Neutrophil (primary cell): ENCODE data around the gene ARHGEF4.
"Not testable (repeated sequence)": the region's sequence is repeated elsewhere in the genome, so short reads cannot be mapped to it uniquely, and the experiment has no call there.

Source experiments
- H3K27ac ChIP-seq: fragments of 200-600 bp; sonication (generic); 2 replicates; pipeline ENCODE4 v1.5.1; 2016; ENCODE audit warnings: mild to moderate bottlenecking, moderate library complexity
- H3K27me3 ChIP-seq: fragments of 200-600 bp; sonication (generic); 2 replicates; pipeline ENCODE4 v1.6.0; 2016; ENCODE audit warnings: mild to moderate bottlenecking
- H3K36me3 ChIP-seq: fragments of 200-600 bp; sonication (generic); 2 replicates; pipeline ENCODE4 v1.5.1; 2017
- H3K4me1 ChIP-seq, 2 experiments: fragments of 200-600 bp in 1 of 2; sonication (generic) in 1 of 2; 1 replicate in 1 of 2; 2 replicates in 1 of 2; pipeline versions ENCODE4 v1.5.1 to v1.6.1; 2013 to 2016; ENCODE audit warnings: low read depth in 1 of 2, low read length in 1 of 2, mild to moderate bottlenecking in 1 of 2, moderate library complexity in 1 of 2; ENCODE audit not compliant: control insufficient read depth in 1 of 2, insufficient read depth in 1 of 2
- H3K4me3 ChIP-seq, 2 experiments: fragments of 200-600 bp in 1 of 2; sonication (generic) in 1 of 2; 1 replicate in 1 of 2; 2 replicates in 1 of 2; pipeline ENCODE4 v1.5.1; 2013 to 2016; ENCODE audit warnings: low read depth in 1 of 2, low read length in 1 of 2, mild to moderate bottlenecking in 1 of 2, moderate library complexity in 1 of 2
- H3K9me3 ChIP-seq: fragments of 200-600 bp; sonication (generic); 2 replicates; pipeline ENCODE4 v1.5.1; 2016
- TF ChIP-seq, protein P1 (sequence below): fragments of 200-600 bp; sonication (generic); IDR thresholded peaks from 2 replicates; pipeline ENCODE4 v1.5.1; 2016; ENCODE audit warnings: antibody characterized with exemption

Gene ARHGEF4

DNA sequence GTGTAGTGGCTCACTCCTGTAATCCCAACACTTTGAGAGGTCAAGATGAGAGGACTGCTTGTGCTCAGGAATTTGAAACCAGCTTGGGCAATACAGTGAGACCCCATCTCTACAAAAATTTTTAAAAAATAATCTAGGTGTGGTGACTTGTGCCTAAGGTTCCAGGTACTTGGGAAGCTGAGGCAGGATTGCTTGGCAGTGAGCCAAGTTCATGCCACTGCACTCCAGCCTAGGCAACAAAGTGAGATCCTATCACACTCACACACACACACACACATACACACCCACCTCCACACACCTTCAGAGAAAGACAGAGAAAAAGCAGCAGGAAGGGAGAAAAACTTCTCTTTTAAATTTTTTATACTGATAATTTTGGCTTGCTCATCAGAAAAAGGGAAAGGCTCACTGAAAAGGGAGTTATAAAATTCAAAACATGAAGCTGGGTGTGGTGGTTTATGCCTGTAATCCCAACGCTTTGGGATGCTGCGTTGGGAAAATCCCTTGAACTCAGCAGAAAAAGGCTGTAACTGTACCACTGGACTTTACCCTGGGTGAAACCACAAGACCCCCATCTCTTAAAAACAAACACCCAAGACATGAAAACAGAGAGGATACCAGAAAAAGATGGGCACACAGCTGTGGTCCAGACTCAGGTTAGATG, 230.9 kb downstream of the ARHGEF4 start:
- TF ChIP-seq, protein P1, sequence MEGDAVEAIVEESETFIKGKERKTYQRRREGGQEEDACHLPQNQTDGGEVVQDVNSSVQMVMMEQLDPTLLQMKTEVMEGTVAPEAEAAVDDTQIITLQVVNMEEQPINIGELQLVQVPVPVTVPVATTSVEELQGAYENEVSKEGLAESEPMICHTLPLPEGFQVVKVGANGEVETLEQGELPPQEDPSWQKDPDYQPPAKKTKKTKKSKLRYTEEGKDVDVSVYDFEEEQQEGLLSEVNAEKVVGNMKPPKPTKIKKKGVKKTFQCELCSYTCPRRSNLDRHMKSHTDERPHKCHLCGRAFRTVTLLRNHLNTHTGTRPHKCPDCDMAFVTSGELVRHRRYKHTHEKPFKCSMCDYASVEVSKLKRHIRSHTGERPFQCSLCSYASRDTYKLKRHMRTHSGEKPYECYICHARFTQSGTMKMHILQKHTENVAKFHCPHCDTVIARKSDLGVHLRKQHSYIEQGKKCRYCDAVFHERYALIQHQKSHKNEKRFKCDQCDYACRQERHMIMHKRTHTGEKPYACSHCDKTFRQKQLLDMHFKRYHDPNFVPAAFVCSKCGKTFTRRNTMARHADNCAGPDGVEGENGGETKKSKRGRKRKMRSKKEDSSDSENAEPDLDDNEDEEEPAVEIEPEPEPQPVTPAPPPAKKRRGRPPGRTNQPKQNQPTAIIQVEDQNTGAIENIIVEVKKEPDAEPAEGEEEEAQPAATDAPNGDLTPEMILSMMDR, result no peak
- peaks cover 65% of the 10 kb centered on the region for H3K36me3 ChIP-seq
- H3K4me3 ChIP-seq, result no peak overlapping the region
- no peaks in the 10 kb centered on the region for H3K4me1 ChIP-seq
- no peaks in the 10 kb centered on the region for H3K9me3 ChIP-seq
- no peak overlapping the region for H3K27ac ChIP-seq
- no peaks in the 10 kb centered on the region for H3K27me3 ChIP-seq

DNA sequence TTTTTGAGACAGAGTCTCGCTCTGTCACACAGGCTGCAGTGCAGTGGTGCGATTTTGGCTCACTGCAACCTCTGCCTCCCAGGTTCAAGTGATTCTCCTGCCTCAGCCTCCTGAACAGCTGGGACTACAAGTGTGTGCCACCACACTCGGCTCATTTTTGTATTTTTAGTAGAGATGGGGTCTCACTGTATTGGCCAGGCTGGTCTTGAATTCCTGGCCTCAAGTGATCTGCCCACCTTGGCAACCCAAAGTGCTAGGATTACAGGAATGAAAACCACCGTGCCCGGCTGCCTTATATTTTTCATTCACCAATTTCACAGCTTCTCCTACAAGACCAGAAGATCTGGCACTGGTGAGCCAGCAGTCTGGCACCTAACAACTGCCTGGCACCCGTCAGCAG, 231.5 kb downstream of the ARHGEF4 start:
- not testable (repeated sequence) for H3K4me3 ChIP-seq, H3K4me1 ChIP-seq, H3K27ac ChIP-seq, H3K9me3 ChIP-seq, H3K27me3 ChIP-seq
- H3K36me3 ChIP-seq, result peaks cover 67% of the 10 kb centered on the region

DNA sequence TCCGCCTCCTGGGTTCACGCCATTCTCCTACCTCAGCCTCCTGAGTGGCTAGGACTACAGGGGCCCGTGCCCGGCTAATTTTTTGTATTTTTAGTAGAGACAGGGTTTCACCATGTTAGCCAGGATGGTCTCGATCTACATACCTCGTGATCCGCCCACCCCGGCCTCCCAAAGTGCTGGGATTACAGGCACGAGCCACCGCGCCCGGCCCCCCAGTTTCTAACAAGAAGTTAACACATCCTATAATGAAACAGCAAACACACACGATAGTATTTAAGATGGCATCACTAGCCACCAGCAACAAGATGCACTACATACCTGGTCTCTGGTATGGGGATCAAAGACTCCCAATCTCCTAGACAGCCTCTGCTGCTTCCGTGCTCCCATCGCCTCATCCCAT, 238.9 kb downstream of the ARHGEF4 start:
- H3K9me3 ChIP-seq, H3K27ac ChIP-seq, H3K27me3 ChIP-seq, H3K4me3 ChIP-seq, H3K4me1 ChIP-seq: not testable (repeated sequence)
- H3K36me3 ChIP-seq, result peaks cover 91% of the 10 kb centered on the region

DNA sequence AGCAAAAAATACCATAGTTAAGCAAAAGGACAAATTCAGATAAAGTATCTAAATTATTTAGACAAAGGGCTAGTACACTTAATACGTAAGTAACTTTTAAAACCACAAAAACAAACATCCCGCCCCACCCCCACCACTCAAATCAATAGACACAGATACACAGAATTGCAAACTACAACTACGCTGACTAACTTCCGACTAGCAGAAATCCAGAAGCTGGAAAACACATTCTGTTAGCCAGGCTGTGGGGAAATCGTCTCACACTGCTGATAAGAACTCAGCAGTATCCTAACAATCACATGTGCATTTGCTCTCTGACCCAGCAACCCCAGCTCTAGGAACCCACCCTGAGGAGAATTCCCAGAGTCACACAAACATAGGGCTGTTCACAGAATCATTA, 240.0 kb downstream of the ARHGEF4 start:
- Histone ChIP-seq H3K27me3 (no peaks in the 10 kb centered on the region), H3K4me3 (no peak overlapping the region), H3K9me3 (no peaks in the 10 kb centered on the region), H3K27ac (no peak overlapping the region), H3K36me3 (peaks cover 91% of the 10 kb centered on the region), H3K4me1 (no peaks in the 10 kb centered on the region)
- TF ChIP-seq, protein P1, result no peak

DNA sequence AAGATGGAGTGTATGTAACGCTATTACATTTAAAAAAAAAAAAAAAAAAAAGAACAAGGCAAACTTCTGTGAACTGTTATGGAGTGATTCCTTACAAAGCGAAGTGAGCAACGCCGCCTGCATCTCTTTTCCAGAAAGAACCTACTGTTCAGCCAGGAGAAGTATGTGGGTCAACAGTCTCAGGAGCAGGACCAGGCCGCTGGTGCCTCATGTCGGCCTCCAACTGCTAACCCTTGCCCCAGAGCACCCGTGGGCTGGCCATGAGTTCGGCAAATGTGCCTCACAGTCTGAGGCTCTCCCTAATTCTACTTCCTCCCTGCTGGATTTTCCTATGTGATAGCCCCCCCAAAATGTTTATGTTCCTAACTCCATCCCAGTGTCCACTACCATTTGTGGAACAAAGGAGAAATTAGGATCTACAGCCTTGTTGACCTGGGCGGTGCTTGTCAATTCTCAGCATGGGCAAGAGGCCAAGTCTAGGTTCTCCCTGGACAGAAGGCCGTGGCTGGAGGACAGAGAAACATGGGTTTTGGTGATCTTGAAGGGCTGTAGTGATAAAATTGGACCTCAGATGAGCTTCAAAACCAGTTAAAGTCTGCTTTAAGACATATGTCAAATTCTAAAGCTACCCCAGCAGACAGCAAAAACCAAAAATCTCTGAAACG, 240.6 kb downstream of the ARHGEF4 start:
- Histone ChIP-seq H3K27ac (no peak overlapping the region), H3K4me3 (no peak overlapping the region), H3K27me3 (no peaks in the 10 kb centered on the region), H3K9me3 (no peaks in the 10 kb centered on the region), H3K36me3 (peaks cover 91% of the 10 kb centered on the region), H3K4me1 (no peaks in the 10 kb centered on the region)
- TF ChIP-seq, protein P1, result no peak

DNA sequence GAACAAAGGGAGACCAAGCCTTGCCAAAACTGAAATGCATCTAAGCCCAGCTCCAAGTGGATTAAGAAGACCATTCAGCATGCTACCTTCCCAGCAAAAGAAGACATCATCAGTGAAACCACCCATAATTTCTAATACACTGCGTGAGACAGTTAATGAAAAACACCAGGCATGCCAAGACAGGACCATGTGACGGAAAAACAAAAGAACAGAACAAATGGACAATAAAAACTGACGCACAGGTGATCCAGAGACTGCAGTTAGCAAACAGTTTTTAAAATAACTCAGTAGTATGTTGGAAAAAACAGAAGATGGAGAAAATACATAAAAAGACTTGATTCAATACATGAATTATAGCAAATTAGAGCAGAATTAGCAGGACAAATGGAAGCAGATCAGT, 241.3 kb downstream of the ARHGEF4 start:
- H3K9me3 ChIP-seq, result no peaks in the 10 kb centered on the region
- TF ChIP-seq, protein P1, result no peak
- H3K4me1 ChIP-seq, result no peaks in the 10 kb centered on the region
- H3K27ac ChIP-seq, result no peak overlapping the region
- no peaks in the 10 kb centered on the region for H3K27me3 ChIP-seq
- peaks cover 90% of the 10 kb centered on the region for H3K36me3 ChIP-seq
- no peak overlapping the region for H3K4me3 ChIP-seq

DNA sequence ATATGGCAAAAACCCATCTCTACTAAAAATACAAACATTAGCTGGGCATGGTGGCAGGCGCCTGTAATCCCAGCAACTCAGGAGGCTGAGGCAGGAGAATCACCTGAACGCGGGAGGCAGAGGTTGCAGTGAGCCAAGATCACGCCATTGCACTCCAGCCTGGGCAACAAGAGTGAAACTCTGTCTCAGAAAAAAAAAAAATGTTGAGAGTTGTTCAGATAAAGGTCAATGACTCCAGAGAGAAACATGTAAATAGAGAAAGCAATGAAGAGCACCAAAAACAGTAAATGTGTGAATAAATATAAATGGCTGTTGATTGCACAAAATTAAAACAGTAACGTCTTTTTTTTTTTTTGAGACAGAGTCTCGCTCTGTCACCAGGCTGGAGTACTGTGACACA, 243.2 kb downstream of the ARHGEF4 start:
- not testable (repeated sequence) for H3K4me1 ChIP-seq, H3K27me3 ChIP-seq, H3K9me3 ChIP-seq, H3K4me3 ChIP-seq, H3K27ac ChIP-seq
- peaks cover 74% of the 10 kb centered on the region for H3K36me3 ChIP-seq
